HL-60 (cell line): ENCODE measurements around the gene ETV6.

Experiments
- CTCF ChIP-seq: IDR thresholded peaks from one replicate; pipeline ENCODE4 v1.5.1; 2011; ENCODE audit warnings: low read length, control low read depth, inconsistent platforms; ENCODE audit not compliant: insufficient read depth
- GABPA ChIP-seq: IDR thresholded peaks from 2 replicates; pipeline ENCODE4 v1.6.1; 2012; ENCODE audit warnings: low read depth
- POLR2AphosphoS5 ChIP-seq: IDR thresholded peaks from 2 replicates; pipeline ENCODE4 v1.6.1; 2012; ENCODE audit warnings: low read depth

GRCh38 chr12:11787437-11787836 is 138.0 kb downstream of the ETV6 start:
- TF ChIP-seq POLR2AphosphoS5: no peak
- TF ChIP-seq CTCF: no peak
- TF ChIP-seq GABPA: no peak
